Measurements from ENCODE around the gene UNC5B. TPM values are rescaled to one million over a fixed set of nuclear protein-coding genes. Genes with fewer than 3 reads are reported as not detected.

UNC5B gene
- total RNA-seq, 1 experiment from 2014 or later, result 49.6 TPM

GRCh38 chr10:71203716-71204115, 8.7 kb upstream of the UNC5B start:
- ATAC-seq (no peak), DNase-seq (ENCODE audit: low spot score) (no peak)
- Mint-ChIP-seq H3K4me3 (no peak overlapping the region), H3K9me3 (peaks cover 8% of the 10 kb centered on the region), H3K27ac (no peak overlapping the region), H3K36me3 (peaks cover 4% of the 10 kb centered on the region), H3K27me3 (ENCODE audit: low read depth) (peaks cover 8% of the 10 kb centered on the region), H3K4me1 (peaks cover 24% of the 10 kb centered on the region)
- TF ChIP-seq ZNF263 (CRISPR knock-in tag; IDR thresholded peaks at IDR 0.05; ENCODE audit: low read depth), result no peak
- no peak for TF ChIP-seq E2F1 (CRISPR knock-in tag; IDR thresholded peaks at IDR 0.05)
- no peak for TF ChIP-seq GABPB1 (CRISPR knock-in tag; IDR thresholded peaks at IDR 0.05)
- TF ChIP-seq HMGXB4 (CRISPR knock-in tag; IDR thresholded peaks at IDR 0.05), result no peak
- TF ChIP-seq NR1H2 (CRISPR knock-in tag; IDR thresholded peaks at IDR 0.05), result no peak
- POLR2A ChIA-PET, result no interaction called here
- CTCF ChIA-PET, result interaction anchor here (1.2 to 3.9 kb wide), 2 partner anchors 66 to 300 kb away, joined by 7 to 18 read pairs; no protein-coding TSS in a partner anchor

- POLR2A ChIA-PET, result no interaction called here
- no peaks in the 10 kb centered on the region for H3K36me3 Mint-ChIP-seq
- peaks cover 9% of the 10 kb centered on the region for H3K27me3 Mint-ChIP-seq (ENCODE audit: low read depth)
- peaks cover 27% of the 10 kb centered on the region for H3K4me1 Mint-ChIP-seq
- ATAC-seq, result no peak
- TF ChIP-seq ZNF396 (CRISPR knock-in tag; IDR thresholded peaks at IDR 0.05; ENCODE audit: borderline replicate concordance) (no peak), ZNF512 (CRISPR knock-in tag; IDR thresholded peaks at IDR 0.05; ENCODE audit: borderline replicate concordance) (no peak), ZNF232 (CRISPR knock-in tag; IDR thresholded peaks at IDR 0.05) (no peak)
- no peak overlapping the region for H3K4me3 Mint-ChIP-seq
- DNase-seq (ENCODE audit: low spot score), result no peak
- H3K27ac Mint-ChIP-seq, result no peak overlapping the region
- CTCF ChIA-PET, result interaction anchor here (1.2 to 3.9 kb wide), 4 partner anchors 11 to 301 kb away, joined by 5 to 18 read pairs (median 6); no protein-coding TSS in a partner anchor
- H3K9me3 Mint-ChIP-seq, result peaks cover 3% of the 10 kb centered on the region; the same call in 1 of the 2 replicates
Measured at GRCh38 chr10:71204746-71205145, 7.6 kb upstream of the UNC5B start.

- Mint-ChIP-seq H3K4me3 (no peak overlapping the region), H3K27ac (no peak overlapping the region), H3K27me3 (ENCODE audit: low read depth) (peaks cover 16% of the 10 kb centered on the region), H3K4me1 (peaks cover 34% of the 10 kb centered on the region), H3K9me3 (no peaks in the 10 kb centered on the region), H3K36me3 (no peaks in the 10 kb centered on the region)
- ATAC-seq (no peak), DNase-seq (ENCODE audit: low spot score) (no peak)
- POLR2A ChIA-PET, result no interaction called here
- CTCF ChIA-PET, result interaction anchor here (0.6 to 3.9 kb wide), 12 partner anchors 10 to 601 kb away, joined by 3 to 18 read pairs (median 4); no protein-coding TSS in a partner anchor
- no peak for TF ChIP-seq EMX1 (CRISPR knock-in tag; IDR thresholded peaks at IDR 0.05)
- no peak for TF ChIP-seq SOX15 (CRISPR knock-in tag; IDR thresholded peaks at IDR 0.05)
- no peak for TF ChIP-seq ZNF263 (CRISPR knock-in tag; IDR thresholded peaks at IDR 0.05; ENCODE audit: low read depth)
- TF ChIP-seq ZBTB43 (CRISPR knock-in tag; IDR thresholded peaks at IDR 0.05), result no peak
Measured at GRCh38 chr10:71205468-71205867, 6.9 kb upstream of the UNC5B start.

GRCh38 chr10:71206911-71207310, 5.5 kb upstream of the UNC5B start:
- no peak for ATAC-seq

More at GRCh38 chr10:71206911-71207310, 5.5 kb upstream of the UNC5B start:
- no peak for TF ChIP-seq RELA (CRISPR knock-in tag; IDR thresholded peaks at IDR 0.05; ENCODE audit: borderline replicate concordance)
- no peak for TF ChIP-seq TCF7 (CRISPR knock-in tag; IDR thresholded peaks at IDR 0.05; ENCODE audit: low read depth)
- no peak for TF ChIP-seq NFATC4 (CRISPR knock-in tag; IDR thresholded peaks at IDR 0.05)
- TF ChIP-seq ZNF671 (CRISPR knock-in tag; IDR thresholded peaks at IDR 0.05), result no peak
- no peak for TF ChIP-seq ZNF425 (CRISPR knock-in tag; conservative IDR thresholded peaks at IDR 0.05)
- no peak for TF ChIP-seq ZNF416 (CRISPR knock-in tag; IDR thresholded peaks at IDR 0.05)
- TF ChIP-seq HMGA2 (CRISPR knock-in tag; IDR thresholded peaks at IDR 0.05), result no peak
- no peak for TF ChIP-seq STAT6 (CRISPR knock-in tag; conservative IDR thresholded peaks at IDR 0.05; ENCODE audit: low read depth)
- H3K27me3 Mint-ChIP-seq (ENCODE audit: low read depth), result peaks cover 30% of the 10 kb centered on the region
- H3K27ac Mint-ChIP-seq, result no peak overlapping the region
- ChIA-PET CTCF (interaction anchor here (1.2 to 3.9 kb wide), 8 partner anchors 16 to 304 kb away, joined by 3 to 18 read pairs (median 4); no protein-coding TSS in a partner anchor), POLR2A (no interaction called here)
- H3K9me3 Mint-ChIP-seq, result no peaks in the 10 kb centered on the region
- H3K36me3 Mint-ChIP-seq, result no peaks in the 10 kb centered on the region
- no peak overlapping the region for H3K4me3 Mint-ChIP-seq
- peaks cover 43% of the 10 kb centered on the region for H3K4me1 Mint-ChIP-seq
- DNase-seq (ENCODE audit: low spot score), result no peak

Data from WTC11 (cell line).